Hematopoietic multipotent progenitor cell treated with erythropoietin and hydrocortisone succinate and interleukin-3 and kit ligand, for 8 days (in vitro differentiated cells): Measurements from ENCODE around the gene ZNF335.
A peak's percentile ranks its signal among the peaks of the same experiment; 100 is the strongest.
"Not testable (repeated sequence)": the region's sequence is repeated elsewhere in the genome, so short reads cannot be mapped to it uniquely, and the experiment has no call there.

Experiments
- DNase-seq: peaks from one replicate; pipeline ENCODE4 v3.0.0-alpha.2; 2015

ZNF335 gene

DNA sequence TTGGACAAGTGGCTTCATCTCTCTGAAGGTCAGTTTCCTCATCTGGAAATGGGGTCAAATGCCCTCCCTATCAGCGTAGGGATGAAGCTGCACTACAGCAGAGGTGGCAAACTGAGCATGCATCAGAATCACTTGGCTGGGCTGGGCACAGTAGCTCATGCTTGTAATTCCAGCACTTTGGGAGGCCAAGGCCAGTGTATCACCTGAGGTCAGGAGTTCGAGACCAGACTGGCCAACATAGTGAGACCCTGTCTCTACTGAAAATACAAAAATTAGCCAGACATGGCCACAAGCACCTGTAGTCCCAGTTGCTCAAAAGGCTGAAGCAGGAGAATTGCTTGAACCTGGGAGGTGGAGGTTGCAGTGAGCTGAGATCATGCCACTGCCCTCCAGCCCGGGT, 30.0 kb upstream of the ZNF335 start:
- DNase-seq = no peak

DNA sequence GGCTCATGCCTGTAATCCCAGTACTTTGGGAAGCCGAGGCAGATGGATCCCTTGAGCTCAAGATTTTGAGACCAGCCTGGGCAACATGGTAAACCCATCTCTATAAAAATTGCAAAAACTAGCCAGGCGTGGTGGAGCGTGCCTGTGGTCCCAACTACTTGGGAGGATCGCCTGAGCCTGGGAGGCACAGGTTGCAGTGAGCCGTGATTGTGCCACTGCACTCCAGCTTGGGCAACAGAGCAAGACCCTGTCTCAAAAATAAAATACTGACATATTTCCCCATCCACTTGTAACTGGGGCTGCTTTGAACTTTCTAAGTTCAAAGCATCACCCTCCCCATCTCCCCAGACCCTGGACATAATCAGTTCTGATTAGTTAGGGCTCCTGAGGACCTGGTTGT, 29.5 kb upstream of the ZNF335 start:
- no peak for DNase-seq

DNA sequence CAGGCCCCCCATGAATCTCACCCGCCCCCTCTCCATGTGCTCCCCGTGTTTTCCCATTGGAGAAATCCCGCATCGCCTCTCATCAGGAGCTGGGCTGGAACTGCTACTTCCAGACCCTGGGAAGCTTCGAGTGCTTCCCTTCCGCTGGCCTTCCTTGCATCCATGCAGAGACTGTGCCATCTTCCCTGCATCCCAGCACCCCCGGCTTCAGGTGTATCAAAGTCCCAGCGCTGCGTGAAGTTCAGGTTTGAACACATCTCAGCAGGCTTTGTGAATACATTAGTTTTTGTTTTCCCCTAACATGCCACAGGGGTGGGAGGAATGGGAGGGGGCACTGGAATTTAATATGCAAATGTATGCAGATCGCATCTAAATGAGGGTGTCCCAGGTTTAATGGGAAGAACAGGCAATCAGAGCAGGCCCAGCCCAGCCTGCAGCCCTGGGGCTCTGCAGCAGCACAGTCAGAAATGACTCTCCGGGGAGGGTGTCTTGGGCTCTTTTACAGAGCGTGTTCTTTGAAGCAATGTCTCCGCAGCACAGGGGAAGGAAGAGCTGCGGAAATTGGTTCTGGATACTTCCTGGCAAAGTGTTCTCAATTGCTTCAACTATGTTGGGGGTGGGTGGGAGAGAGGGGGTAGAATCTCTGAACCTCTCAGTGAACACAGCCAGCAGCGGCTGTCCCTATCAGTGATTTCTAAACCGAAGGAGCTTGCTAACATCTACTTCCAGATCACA, 28.4 kb upstream of the ZNF335 start:
- no peak for DNase-seq

DNA sequence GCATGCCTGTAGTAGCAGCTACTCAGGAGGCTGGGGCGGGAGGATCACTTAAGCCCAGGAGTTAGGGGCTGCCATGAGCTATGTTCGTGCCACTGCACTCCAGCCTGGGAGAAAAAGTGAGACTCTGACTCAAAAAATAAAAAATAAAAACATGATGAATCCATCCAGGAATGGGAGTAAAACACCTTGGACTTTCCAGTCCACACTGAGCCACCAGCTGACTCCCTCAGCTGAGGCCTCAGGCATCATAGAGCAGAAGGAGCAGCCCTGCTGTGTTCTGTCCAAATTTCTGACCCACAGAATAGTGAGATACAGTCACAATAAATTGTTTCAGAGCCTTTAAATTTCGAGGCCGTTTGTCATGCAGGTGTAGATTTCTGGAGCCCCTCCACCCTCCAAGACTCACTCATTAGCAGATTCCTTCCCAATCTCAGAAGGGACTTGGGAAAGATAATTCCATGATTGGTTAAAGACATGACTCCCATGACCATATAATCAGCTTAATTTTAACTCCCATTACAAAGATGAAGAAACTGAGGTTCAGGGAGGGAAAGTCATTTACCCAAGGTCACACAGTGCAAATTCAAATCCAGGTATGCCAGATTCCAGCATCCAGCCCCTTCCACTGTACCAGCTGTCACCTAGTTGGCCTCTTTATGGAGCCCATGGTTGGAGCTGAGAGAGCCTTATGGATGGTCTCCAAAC, 27.7 kb upstream of the ZNF335 start:
- no peak for DNase-seq

DNA sequence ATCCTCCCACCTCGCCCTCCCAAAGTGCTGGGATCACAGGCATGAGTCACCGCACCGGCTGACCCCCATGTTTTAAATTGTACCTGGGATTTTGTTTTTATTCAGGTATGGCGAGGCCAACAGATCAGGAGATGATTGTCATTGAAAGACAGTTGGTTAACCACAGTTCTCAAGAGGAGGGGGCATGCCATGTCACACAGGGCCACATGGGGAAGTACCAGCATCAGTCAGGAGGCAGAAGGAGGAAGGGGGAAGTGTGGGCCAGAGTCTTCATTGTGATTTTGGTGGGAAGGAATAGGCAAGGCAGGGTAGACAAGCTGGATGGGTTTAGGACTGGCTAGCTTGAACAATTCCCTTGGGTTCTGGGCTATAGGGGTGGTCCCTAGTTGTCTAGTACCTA, 26.8 kb upstream of the ZNF335 start:
- DNase-seq = no peak

DNA sequence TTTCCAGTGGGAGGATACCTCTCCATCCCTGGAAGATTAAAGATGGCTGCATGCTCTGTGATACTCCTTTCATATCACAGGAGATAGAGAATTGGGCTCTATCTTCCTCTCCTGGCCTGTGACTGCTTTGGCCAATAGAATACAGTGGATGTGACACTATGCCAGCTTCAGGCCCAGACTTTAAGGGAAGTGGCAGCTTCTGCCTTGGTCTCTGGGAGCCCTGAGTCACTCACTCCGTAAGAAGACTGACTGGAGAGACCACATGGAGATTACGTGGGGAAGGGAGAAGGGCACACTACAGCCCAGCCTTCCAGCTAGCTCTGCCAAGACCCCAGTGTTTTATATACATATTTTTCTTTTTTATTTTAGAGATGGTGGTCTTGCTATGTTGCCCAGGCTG, 26.3 kb upstream of the ZNF335 start:
- no peak for DNase-seq

DNA sequence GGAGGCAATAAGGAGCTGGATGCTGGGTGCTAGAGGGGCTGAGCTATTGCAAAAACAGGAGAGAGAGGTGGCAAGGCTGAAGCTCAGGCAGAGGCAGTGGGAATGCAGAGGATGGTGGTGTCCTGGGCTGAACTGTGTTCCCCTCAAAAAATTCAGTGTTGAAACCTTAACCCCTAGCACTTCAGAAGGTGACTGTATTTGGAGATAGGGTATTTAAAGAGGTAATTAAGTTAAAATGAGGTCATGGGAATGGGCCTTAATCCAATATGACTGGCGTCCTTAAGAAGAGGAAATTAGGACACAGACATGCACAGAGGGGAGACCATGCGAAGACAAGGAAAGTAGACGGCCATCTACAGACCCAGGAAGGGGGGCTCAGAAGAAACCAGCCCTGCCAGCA, 25.2 kb upstream of the ZNF335 start:
- no peak for DNase-seq

DNA sequence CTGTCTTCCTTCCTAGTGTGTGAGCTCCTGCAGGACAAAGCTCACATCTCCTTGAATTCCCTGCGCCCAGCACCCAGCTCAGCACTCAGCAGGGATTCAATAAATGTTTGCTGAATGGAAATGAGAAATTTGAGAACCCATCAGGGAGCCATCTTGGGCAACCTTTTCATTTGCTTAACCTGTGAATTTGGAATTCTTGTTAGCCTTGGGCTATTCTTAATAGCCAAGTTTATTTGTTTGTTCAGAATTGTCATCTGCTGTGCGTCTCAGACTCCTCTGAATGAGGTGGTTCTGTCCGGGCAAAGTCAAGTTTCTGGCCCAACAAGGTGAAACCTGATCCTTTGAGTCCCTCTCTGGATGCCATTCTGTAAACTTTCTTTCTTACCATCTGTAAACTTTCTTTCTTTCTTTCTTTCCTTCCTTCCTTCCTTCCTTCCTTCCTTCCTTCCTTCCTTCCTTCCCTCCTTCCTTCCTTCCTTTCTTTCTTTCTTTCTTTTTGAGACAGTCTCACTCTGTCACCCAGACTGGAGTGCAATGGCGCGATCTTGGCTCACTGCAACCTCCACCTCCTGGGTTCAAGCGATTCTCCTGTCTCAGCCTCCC, 23.6 kb upstream of the ZNF335 start:
- not testable (repeated sequence) for DNase-seq

DNA sequence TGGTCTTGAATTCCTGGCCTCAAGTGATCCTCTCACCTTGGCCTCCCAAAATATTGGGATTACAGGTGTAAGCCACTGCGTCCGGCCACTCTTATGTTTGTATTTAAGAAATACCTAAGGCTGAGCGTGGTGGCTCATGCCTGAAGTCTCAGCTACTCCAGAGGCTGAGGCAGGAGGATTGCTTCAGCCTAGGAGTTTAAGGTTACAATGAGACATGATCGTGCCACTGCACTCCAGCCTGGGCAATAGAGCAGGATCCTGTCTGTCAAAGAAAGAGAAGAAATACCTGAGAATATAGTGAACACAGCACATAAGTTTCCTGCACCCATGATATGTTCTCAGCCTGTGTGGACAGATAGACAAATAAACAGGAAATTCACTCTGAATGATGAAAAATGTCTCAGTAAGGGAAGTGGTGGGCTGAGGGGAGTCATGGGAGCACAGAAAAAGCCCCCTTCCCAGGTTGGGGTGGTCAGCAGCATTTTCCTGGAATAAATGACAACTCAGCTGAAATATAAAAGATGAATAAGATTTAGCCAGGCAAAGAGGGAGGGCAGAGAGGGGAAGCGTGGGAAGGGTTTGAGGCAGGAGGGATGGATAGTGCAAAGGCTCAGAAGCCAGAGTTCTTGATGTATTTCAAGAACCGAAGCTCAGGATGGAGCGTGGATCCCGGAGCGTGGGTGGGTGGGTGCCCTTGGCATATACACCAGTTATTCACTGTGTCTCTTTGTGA, 22.9 kb upstream of the ZNF335 start:
- no peak for DNase-seq

DNA sequence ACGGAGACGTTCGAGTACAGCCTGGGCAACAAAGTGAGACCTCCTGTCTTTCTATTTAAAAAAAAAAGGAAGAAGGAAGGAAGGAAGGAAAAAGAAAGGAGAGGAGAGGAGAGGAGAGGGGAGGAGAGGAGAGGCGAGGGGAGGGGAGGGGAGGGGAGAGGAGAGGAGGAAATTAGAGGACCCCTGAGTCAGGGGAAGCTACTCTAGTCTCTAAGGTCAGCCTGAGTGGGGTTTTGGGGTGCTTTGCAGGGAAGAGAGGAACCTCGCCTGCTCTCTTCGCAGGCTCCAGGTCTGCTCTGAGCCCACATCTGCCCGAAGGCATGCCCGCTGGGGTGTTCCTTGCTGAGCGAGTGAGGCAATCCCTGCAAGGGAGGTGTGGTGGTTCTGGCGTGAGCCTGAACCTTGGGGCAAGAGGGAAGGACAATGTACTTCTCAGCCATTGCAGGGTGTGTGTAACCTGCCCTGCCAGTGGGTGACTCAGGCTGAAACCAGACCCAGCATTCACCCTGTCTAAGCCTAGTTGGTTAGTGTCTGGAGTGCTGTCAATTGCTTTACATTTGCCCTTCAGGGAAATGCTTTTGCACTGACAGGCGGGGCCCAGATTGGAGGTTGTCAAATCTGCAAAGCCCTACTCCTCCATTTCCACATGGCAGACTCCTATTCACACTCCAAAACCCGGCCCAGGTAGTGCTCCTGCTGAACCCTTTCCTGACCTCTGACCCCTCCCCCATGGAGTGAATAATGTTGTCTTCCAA, 21.4 kb upstream of the ZNF335 start:
- no peak for DNase-seq

DNA sequence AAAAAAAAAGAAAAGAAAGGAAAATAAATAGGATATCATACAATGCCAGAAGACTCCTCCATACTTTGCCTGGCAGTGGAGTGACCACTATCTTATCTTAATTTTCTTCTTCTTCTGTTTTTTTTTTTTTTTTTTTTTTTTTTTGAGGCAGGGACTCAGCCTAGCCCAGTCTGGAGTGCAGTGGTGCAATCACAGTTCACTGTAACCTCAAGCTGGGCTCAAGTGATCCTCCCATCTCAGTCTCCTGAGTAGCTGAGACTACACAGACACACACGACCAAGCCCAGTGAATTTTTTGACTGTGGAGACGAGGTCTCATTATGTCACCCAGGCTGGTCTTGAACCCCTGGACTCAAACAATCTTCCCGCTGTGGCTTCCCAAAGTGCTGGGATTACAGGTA, 19.6 kb upstream of the ZNF335 start:
- DNase-seq = no peak

DNA sequence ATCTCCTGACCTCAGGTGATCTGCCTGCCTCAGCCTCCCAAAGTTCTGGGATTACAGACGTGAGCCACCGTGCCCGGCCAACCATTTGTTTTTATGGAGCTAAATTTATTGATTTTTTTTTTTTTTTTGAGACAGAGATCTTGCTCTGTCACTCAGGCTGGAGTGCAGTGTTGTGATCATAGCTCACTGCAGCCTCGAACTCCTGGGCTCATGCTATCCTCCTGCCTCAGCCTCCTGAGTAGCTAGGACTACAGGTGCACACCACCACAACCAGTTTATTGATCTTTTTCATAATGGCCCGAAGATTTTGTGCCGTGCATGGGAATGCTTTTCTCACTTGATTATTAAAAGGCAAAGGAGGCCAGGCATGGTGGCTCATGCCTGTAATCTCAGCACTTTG, 16.8 kb upstream of the ZNF335 start:
- DNase-seq = not testable (repeated sequence)

DNA sequence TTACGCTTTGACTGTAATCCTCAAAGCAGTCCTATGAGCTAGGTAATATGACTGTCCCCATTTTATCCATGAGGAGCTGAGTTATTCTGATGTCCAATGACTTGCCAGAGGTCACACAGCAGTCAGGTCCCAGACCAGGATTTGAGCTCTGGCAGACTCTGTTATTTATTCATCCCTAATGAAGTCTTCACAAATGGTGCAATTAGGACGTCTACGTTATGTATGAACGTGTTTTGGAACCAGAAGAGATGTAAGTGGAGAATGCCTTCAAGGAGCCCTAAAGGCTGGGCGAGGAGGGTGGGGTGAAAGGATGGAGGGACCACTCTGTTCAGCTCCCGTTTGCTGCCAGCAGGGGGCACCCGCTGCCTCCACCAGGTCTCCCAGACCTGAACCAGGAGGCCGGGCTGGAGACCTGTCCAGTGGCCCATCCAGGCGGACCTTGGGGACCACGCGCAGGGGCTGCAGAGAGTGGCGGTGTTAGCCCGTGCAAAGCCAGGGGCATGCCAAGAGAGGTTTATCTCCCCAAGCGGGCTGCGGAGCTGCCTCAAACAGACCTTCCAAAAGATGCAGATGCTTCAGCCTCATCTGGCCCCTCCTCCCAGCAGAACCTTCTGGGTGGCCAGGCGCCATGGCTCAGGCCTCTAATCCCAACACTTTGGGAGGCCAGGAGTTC, 15.2 kb upstream of the ZNF335 start:
- peak; percentile 69 for DNase-seq

DNA sequence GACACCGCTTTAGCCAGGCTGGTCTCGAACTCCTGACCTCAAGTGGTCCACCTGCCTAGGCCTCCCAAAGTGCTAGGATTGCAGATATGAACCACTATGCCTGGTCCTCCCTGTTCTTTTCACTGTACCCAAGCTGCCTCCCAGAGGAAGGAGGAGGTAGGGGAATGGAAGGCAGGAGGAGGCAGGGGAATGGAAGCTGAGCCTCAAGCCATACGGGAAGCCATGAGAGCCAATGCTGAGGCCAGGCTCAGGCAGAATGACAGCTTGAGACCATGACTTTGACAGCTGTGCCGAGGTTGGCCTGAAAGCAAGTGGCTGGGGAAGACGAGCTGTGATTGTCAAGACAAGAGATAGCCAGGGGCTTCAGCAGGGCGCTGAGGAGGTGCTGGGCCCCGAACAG, 13.6 kb upstream of the ZNF335 start:
- DNase-seq = no peak

DNA sequence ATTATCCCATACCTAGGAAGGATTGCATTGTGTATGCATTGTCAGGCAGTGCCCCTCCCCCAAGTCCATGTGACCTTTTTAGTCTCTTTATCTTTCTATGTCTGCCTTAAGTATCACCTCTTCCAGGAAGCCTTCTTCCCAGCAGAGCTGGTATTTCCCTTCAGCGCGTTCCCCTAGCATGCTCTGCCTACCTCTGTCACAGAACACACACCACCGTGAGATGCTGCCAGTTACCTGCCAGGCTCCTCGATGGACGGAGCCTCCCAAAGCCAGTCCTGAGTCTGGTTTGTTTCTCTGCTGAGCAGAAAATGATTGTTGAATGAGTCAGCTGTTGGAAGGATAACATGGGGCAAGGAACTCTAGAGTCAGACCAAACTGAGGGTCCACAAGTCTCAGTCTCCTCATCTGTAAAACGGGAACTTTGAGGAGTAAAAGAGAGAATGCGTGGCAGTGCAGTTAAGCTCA, 11.3 kb upstream of the ZNF335 start:
- DNase-seq = peak; percentile 55

DNA sequence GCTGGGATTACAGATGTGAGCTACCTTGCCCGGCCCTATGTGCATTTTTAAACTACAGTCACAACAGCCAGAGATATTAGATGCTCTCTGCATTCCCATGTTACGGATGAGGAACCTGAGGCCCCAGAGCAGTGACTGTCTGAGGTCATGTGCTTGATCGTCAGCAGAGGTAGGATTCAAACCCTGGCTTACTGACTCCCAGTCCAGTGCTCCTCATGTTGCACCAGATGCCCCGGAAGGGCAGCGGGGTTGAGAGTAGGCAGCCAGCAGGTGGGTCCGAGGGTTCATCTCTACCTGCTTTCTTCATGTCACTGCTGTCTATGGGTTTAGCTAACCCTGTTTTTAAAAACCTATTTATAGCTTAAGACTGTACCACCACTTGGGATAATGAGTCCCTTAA, 9.3 kb upstream of the ZNF335 start:
- no peak for DNase-seq

DNA sequence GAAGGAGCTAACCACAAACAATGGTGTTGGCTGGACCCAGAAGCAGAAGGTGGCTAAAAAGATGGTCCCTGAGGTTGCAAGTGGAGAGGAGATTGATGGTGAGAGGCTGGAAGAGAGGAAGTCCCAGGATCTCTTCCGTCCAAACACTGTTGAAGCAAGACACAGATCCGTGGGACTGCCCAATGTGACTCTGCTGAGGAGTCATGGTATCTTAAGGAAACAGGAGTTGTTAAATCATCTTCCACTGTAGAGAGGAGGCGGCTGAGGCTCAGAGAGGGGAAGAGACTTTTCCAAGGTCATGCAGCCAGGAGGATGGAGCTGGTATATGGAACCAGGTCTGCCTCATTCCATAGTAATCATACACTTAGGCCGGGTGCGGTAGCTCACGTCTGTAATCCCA, 4.1 kb upstream of the ZNF335 start:
- DNase-seq = no peak

DNA sequence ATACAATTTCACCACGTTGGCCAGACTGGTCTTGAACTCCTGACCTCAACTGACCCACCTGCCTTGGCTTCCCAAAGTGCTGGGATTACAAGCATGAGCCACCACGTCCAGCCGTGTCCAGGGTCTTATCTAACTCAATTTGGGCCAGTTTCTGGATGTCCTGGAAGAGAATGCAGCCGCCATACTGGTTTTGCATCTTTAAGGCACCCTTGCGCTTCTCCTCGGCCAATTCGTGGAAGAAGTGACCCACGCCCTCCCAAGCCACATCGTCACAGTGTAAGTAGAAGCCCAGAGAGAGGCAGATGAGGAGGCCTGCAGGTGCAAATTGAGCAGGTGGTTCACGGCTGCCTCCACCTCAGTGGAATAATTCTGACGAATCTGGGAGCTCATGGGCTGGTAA, 3.7 kb upstream of the ZNF335 start:
- DNase-seq = no peak

DNA sequence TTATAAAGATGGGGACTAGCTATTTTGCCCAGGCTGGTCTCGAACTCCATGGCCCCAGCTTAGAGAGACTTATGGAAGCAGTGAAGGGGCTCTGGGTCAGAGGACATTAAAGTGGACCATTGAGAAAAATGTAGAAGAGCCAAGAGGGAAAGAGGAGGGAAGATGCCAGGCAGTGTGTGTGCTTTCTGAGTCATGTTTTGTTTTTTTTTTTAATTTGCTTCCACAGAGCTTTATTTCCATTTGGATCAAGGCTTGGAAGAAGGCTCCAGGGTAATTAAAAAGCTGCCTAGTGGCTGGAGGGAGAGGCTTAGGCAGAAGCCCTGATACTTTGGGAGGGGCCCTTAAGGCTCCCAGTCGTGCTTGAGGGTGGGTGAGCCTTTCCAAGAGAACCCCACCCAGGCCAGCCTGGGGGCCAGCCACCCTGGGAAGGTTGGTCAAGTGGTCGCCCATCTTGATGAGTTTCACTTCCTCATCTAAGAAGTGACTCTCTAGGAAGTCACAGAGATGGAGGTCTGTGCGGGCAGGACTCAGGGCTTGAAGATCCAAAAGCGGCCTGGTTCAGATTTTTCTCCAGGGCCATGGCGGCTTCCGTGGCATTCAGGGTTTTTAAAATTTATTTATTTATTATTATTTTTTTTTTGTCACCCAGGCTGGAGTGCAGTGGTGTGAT, 3.0 kb upstream of the ZNF335 start:
- no peak for DNase-seq

DNA sequence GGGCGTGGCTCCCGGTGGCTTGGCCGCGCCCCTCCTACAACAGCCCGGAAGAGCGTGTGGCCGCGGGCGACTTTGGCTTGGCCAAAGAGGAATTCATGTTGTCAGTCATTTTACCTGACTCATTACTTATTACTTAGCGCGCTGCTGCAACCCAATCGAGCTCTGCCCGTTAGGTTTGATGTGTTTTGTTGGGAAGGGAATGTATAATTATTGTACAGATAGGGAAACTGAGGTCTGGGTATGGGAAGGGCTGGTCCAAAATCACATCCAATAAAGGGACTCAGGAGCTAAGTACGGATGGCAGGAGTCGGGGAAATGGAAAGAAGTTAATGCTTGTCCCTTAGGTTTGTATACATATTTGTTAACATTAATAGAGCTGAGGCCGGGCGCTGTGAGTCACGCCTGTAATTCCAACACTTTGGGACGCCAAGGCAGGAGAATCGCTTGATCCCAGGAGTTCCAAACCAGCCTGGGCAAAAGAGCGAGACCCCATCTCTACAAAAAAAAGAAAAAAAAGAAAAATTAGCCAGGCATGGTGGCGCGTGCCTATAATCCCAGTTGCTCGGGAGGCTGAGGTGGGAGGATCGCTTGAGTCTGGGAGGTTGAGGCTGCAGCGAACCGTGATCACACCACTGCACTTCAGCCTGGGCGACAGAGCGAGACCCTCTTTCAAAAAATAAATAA, 639 bp upstream of the ZNF335 start:
- DNase-seq = no peak

DNA sequence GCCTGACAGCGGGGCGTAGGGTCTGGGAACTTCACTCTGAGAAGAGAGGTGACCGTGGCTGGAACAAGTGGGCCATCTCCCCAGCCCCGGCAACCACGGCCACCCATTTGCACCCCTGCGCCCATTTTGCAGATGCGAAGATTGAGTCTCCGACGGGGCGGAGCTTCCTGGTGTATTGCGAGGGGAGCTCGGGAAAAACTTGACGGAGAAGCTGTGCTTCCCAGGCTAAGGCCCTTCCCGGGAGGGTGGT, 653 bp downstream of the ZNF335 start:
- no peak for DNase-seq
